ENCODE data around the gene SLC40A1.

GRCh38 chr2:189579585-189580186 is 900 bp downstream of the SLC40A1 start:
- TF ChIP-seq SMYD3 (CRISPR knock-in tag; IDR thresholded peaks at IDR 0.05): no peak
- TF ChIP-seq ZBTB40 (IDR thresholded peaks at IDR 0.05): no peak
- TF ChIP-seq ZBTB40 (CRISPR knock-in tag; IDR thresholded peaks at IDR 0.05): no peak
- TF ChIP-seq STAT6 (CRISPR knock-in tag; IDR thresholded peaks at IDR 0.05; ENCODE audit: borderline replicate concordance): no peak
- TF ChIP-seq TAF1 (CRISPR knock-in tag; IDR thresholded peaks at IDR 0.05): no peak
- TF ChIP-seq ZNF788 (CRISPR knock-in tag; IDR thresholded peaks at IDR 0.05; ENCODE audit: borderline replicate concordance): no peak
- no peak for TF ChIP-seq THAP7 (CRISPR knock-in tag; IDR thresholded peaks at IDR 0.05)
- no peak for TF ChIP-seq PATZ1 (CRISPR knock-in tag; IDR thresholded peaks at IDR 0.05)
- TF ChIP-seq CTCF (CRISPR knock-in tag; IDR thresholded peaks at IDR 0.05): no peak
- no peak for TF ChIP-seq ZNF18 (CRISPR knock-in tag; IDR thresholded peaks at IDR 0.05; ENCODE audit: insufficient replicate concordance)
- TF ChIP-seq KLF15 (CRISPR knock-in tag; IDR thresholded peaks at IDR 0.05; ENCODE audit: borderline replicate concordance): no peak
- TF ChIP-seq ZNF691 (CRISPR knock-in tag; IDR thresholded peaks at IDR 0.05; ENCODE audit: borderline replicate concordance, low read depth): no peak
- TF ChIP-seq ATF1 (CRISPR knock-in tag; IDR thresholded peaks at IDR 0.05): no peak
